Prostate gland (tissue), 2 donors: ENCODE results near the gene PAK1.

Source experiments
- CTCF ChIP-seq, 4 experiments: fragments of 200-600 bp in 2 of 4; fragments of 450-650 bp in 2 of 4; sonication (generic) in 2 of 4; IDR thresholded peaks; 1 replicate in 3 of 4; 2 replicates in 1 of 4; pipeline ENCODE4 v1.5.1; 2016 to 2019; ENCODE audit warnings: antibody characterized with exemption in 4 of 4, mild to moderate bottlenecking in 2 of 4, moderate library complexity in 2 of 4
- POLR2A ChIP-seq: fragments of 450-650 bp; IDR thresholded peaks from one replicate; pipeline ENCODE4 v1.6.1; 2016; ENCODE audit warnings: antibody characterized with exemption, mild to moderate bottlenecking
- POLR2AphosphoS5 ChIP-seq: sonication (generic); formaldehyde crosslinking; IDR thresholded peaks from one replicate; pipeline ENCODE4 v1.6.1; 2017; ENCODE audit warnings: antibody characterized with exemption

- TF ChIP-seq CTCF (IDR thresholded peaks at IDR 0.05) (no peak), POLR2AphosphoS5 (no peak), POLR2A (no peak)
Observed at GRCh38 chr11:77397631-77398030, 76.3 kb downstream of the PAK1 start.
